ENCODE data around the gene HSF4.

Gene HSF4

DNA sequence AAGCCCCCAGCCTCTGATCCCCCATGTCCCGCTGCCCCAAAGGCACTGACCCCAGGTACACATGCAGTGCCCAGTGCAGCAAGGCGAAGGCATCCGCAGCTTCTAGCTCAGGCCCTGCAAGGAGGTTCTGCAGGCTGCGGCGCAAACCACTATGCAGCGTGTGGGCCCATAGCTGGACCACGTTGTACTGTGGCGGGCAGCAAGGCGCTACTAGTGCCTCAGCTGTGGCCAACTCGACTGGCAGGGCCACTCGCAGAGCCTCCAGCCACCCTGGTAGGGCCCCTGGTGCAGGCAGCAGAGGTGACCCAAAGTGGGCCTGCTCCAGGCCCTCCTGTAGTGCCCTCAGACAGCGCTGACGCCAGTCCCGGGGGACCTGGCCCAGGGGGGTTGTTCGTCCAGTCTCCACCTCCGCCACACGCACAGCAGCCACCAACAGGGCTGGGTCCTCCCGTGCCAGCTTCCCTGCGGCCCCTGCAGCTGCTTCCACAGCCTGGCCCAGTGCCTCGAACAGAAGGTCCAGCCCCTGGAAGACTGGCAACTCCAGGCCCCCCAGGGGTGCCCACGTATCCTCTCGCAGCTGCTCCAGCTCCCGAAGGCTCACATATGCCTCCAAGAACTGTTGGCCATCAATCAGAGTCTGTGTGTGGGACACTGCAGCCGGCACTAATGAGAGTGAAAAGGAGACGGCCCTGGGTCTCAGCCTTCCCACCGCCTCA, 22.8 kb downstream of the HSF4 start:
- DNase-seq, result no peak

DNA sequence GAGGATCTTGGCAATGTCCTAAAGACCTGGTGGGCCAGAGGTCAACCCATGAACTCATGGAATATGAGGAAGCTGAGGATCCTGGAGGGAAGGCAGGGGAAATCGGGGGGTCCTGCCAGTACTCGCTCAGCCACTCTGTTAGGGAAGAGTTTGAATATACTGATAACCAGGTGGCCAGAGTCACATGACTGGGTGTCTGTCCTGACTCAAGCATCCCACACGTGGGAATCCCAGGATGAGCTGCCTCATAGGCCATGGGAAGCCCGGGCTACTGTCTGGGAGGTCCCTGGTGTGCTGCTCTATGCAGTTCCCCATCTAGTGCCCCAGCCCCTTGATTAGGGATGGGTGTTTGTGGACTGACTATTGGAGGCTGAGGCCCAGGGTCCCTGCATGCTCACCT, 23.8 kb downstream of the HSF4 start:
- DNase-seq, result no peak

DNA sequence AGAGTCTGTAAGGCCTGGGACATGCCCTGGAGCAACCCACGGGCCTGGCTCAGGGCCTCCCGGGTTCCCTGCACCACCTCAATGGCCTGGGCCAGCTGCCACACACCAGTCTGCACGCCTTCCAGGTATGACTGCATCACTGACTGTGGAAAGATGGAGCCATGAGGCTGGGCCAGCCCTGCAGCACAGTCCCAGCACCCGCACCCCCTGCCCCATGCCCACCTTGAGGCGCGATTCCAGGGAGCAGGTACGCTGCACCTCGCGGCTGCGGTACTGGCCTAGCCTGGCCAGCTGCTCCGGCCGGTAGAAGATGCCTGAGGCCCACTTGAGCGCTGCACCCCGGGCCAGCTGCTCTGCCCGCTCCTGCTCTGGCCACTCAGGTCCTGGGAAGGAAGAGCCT, 24.3 kb downstream of the HSF4 start:
- DNase-seq, result no peak

DNA sequence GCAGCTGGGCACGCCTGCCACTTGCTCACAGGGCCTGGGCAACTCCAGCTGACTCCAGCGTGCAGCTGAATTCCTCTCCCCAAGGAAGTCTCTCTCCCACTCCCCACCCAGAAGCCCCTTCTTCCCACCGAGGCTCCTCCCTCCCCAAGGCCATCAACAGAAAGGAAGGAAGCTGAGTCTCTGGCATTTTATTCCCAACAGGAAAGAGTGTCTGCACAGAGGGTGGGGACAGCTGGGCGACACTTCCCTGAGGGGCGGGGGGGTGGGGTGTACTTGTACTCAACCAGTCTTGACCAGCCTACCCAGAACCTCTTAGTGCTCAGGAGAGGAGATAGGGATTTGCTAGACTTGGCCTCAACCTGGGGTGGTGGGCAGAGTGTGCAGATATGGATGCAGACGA, 25.5 kb downstream of the HSF4 start, which contains the start of gene EXOC3L1:
Gene EXOC3L1, minus strand, starts transcription at position 96 of the 400 bp plus-strand sequence. CDS start 460 bp downstream, outside the sequence.
- no peak for DNase-seq

DNA sequence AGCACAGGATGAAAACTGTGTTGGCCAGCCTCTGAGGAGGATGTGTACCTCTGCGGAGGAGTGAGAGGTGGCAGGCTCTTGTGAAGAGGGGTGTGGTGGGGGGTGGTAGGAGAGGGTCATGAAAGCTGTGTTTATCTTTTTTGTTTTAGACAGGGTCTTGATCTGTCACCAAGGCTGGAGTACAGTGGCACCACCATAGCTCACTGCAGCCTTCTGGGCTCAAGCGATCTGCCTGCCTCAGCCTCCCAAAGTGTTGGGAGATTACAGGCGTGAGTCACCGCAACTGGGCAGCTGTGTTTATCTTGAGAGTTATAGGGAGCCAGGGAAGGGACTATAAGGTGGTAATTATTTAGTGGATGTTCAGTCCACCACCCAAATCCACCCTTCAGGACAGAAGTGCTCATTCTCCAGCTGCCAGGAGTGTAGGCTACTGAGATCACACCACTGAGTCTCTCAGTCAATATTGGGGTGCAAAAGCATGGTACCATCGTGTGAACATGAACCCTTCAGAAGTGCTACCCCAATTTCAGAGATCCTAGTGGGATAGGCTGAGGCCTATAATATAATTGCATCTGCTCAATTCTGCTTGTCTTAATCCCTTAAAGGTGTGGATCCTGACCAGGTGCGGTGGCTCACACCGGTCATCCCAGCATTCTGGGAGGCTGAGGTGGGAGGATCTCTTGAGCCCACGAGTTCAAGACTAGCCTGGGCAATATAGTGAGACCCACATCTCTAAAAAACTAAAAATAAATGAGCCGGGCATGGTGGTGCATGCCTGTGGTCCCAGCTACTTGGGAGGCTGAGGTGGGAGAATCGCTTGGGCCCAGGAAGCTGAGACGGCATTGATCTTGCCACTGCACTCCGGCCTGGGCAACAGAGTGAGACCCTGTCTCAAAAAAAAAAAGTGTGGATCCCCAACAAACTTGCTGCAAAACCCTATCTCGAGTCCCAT, 26.2 kb downstream of the HSF4 start:
- no peak for DNase-seq

DNA sequence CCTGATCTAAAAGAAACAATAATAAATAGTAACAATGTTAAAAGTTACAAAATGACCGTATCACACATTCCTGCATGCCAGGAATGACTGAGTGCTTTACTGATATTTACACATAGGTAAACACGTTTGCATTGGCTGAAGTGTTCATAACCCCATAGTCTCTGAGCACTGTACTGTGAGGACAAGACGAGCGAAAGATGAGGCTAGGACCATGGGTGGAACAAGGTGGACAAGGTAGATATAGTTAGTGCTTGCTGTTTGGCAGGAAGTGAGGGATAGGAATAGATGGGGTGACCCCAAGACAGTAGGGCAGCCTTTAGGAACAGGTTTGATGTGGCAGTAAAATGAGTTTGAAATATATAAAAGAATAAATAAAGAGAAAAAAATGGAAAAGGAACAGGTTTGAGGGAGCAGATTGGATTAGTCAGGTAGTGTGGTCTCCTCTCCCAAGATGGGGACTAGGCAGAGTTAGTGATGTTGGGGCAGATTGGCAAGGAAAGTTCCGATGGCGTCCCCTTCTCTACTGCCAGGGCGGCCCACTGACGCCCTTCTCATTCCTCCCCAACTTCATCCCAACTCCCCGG, 27.0 kb downstream of the HSF4 start:
- no peak for DNase-seq

DNA sequence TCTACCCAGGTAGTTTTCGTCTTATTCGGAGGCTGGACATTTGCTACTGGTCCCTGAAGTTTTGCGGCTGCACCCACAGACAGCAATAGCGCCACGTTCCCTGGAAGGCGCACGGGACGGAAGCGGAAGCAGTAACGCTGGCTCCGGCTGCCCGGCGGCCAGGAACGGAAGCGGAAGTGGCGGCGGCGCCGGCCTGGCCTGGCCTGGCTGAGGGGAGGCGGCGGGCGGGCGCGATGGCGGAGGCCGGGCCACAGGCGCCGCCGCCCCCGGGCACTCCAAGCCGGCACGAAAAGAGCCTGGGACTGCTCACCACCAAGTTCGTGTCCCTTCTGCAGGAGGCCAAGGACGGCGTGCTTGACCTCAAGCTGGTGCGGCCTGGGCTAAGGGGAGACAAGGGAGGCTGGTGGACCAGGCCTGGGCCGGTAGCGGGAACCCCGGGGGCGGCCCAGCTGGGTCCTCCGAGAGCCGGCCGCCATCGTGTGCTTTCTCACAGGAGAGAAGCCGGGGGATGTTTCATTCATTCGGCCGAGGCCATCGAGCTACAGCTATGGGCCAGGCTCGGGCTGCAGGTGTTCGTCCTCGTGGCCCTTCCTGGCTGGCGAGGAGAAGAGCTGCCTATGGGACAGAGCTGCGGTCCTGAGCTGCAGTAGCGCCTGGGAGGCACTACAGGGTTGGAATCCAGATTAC, 27.6 kb downstream of the HSF4 start, which contains the start of gene E2F4:
Gene E2F4, plus strand, starts transcription at position 161 of the 687 bp plus-strand sequence. Its CDS starts 73 bp downstream, at position 234.
- peak; percentile 71 to 72 for DNase-seq

DNA sequence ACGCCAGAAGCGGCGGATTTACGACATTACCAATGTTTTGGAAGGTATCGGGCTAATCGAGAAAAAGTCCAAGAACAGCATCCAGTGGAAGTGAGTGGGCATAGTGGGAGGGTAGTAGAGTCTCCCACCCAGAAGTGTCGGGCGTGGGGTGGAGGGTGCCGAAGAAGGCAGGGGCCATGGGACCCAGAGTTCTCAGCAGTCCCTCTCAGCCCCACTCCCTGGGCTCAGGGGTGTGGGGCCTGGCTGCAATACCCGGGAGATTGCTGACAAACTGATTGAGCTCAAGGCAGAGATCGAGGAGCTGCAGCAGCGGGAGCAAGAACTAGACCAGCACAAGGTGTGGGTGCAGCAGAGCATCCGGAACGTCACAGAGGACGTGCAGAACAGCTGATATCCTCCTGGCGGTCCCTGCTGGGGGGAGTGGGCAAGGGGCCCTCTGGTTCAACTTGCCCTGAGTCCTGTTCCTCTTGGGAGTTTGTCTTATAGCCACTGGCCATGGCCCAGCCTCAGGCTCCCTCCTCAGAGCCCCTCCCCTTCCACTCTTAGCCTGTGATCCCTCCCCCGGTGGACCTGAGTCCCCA, 28.3 kb downstream of the HSF4 start:
- DNase-seq, result no peak

DNA sequence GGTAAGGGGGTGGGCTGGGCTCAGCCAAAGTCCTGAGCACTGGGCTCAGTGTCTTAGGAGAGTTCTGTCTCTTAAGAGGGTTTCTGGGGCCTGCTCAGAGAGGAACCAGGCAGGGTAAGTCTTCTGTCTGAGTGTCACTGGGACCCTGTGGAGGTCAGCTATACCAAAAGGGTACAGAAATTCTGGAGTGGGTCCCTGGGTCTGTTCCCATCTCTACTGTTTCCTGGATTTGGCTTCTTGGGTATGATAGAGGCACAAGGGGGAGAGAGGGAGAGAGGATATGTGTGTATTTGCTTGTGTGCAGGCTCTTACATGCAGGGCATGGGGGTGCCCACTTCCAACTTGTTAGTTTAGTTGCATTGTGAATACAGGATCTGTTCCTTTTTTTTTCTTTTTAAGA, 29.0 kb downstream of the HSF4 start:
- DNase-seq, result no peak

DNA sequence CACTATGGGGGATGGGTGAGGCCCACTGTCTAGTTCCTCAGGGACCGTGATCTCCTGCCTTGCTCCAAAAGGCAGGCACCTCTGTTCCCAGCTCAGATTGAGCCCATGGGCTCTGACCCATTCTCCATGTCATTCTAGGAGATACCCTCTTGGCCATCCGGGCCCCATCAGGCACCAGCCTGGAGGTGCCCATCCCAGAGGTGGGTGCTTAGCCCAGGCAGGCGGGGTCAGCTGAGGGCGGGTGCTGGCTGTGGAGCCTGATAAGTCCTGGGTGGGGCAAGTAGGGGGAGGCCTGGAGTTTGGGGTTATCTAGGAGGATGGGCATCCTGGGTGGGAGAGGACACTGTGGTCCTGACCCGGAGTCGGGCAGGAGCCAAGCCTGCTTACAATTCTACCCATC, 29.7 kb downstream of the HSF4 start:
- DNase-seq, result no peak

DNA sequence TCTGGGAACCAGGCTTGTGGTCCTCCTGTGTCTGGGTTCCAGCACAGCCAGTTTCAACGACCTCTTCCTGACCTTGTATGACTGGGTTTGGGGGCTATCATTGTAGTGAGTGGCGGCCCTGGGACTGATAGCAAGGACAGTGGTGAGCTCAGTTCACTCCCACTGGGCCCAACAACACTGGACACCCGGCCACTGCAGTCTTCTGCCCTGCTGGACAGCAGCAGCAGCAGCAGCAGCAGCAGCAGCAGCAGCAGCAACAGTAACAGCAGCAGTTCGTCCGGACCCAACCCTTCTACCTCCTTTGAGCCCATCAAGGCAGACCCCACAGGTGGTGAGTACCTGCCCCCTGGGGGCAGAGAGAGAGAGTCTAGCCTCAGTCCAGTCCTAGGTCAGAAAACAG, 31.1 kb downstream of the HSF4 start:
- no peak for DNase-seq

DNA sequence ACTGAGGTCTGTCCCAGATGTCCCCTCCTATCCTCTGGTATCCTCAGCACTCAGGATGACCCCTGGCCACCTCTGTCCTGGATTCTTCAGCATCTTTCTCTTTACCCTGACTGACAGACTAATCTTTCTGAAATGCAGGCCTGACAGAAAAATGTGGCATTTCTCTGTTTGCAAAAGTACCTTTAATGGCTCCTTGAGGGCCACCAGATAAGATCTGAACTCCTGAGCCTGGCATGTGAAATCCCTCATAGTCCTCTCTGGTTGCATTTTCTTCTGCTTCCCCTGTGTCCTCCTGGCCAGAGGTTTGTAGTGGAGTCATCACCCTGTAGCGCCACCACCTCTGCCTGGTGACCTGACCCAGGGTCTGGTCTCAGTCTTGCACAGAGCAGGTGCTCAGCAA, 32.3 kb downstream of the HSF4 start:
- DNase-seq, result no peak

DNA sequence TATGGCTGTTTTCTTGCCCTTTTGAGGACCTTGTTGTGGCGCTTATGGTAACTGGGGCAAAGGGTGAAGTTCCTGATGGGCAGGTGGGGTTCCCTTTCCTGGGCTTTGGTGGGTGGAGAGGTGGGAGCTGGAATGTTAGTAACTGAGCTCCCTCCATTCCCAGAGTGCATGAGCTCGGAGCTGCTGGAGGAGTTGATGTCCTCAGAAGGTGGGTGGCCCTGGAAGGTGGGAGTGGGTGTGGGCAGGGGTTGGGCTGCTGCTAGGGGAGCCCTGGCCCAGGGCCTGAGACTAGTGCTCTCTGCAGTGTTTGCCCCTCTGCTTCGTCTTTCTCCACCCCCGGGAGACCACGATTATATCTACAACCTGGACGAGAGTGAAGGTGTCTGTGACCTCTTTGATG, 33.2 kb downstream of the HSF4 start:
- no peak for DNase-seq

DNA sequence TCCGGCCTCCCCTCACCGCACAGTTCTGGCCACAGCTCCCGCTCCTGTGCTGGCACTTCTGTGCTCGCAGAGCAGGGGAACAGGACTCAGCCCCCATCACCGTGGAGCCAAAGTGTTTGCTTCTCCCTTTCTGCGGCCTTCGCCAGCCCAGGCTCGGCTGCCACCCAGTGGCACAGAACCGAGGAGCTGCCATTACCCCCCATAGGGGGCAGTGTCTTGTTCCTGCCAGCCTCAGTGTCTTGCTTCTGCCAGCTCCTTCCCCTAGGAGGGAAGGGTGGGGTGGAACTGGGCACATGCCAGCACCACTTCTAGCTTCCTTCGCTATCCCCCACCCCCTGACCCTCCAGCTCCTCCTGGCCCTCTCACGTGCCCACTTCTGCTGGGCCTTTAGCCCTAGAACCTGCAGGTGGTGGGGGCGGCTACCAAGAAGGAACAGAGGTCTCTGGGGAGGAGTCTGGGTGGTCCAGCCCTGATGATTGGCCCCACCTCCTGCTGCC, 33.7 kb downstream of the HSF4 start:
- no peak for DNase-seq

DNA sequence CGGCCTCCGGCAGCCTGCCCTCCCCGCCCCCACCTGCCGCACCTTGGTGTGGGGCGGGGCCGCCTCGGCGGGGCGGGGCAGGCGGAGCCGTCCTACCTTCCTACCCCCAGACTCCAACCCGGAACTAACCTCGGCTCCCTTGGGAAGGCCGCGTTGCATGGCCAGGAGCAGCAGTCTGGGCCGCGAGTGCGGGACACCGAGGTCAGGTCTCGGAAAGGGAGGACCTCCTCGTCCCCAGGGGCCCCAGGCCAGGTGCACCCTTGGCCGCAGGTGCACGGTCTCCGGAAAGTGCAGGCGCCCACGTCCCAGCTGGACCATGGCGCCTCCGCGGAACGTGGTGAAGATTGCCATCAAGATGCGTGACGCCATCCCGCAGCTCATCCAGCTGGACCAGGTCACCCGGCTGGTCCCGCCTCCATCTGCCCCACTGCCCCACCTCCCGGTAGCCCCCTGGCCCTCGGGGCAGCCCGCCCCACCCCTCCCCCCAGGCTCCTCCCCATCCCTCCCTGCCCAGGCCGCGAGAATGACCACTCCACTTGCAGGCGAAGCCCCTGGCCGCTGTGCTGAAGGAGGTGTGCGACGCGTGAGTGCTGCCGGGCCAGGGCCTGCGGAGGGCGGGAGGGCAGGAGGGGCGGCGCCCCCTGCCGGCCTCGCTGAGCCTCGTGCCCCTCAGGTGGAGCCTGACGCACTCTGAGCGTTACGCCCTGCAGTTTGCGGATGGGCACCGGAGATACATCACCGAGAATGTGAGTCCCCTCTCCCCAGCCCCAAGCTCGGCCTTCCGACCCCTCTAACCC, 34.7 kb downstream of the HSF4 start, which contains the start of gene ELMO3:
Gene ELMO3, plus strand, starts transcription at position 121 of the 797 bp plus-strand sequence. Its CDS starts 196 bp downstream, at position 317.
- DNase-seq, result peak in 1 of 2 experiments; percentile 39

DNA sequence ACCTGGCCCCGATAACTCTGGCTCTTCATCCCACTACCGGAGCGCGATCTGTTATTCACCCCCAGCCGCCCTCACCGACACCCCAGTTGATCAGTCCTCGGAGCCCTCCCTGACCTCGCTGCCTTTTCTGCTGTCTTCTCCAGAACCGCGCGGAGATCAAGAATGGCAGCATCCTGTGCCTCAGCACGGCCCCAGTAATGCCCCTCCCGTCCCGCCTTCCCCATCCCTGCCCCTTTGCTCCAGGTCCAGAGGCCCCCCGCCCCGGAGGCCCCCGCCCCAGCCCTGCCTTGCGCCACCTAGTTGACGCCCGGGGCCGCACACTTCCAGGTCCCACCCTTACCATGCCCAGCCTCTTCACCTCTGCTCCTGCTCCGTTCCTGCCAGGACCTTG, 35.3 kb downstream of the HSF4 start:
- DNase-seq, result no peak

DNA sequence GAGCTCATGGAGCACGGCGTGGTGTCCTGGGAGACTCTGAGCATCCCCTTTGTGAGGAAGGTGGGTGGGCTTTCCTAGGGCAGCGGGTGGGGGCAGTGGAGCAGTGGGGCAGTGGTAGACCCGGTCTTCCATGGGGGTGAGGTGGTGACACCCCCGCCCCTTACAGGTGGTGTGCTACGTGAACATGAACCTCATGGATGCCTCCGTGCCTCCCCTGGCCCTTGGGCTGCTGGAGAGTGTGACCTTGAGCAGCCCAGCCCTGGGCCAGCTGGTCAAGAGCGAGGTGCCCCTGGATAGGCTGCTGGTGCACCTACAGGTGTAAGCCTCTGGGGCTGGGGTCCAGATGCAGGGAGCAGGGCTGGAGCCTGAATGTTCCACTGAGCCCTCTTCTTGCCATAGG, 35.9 kb downstream of the HSF4 start:
- DNase-seq, result no peak

DNA sequence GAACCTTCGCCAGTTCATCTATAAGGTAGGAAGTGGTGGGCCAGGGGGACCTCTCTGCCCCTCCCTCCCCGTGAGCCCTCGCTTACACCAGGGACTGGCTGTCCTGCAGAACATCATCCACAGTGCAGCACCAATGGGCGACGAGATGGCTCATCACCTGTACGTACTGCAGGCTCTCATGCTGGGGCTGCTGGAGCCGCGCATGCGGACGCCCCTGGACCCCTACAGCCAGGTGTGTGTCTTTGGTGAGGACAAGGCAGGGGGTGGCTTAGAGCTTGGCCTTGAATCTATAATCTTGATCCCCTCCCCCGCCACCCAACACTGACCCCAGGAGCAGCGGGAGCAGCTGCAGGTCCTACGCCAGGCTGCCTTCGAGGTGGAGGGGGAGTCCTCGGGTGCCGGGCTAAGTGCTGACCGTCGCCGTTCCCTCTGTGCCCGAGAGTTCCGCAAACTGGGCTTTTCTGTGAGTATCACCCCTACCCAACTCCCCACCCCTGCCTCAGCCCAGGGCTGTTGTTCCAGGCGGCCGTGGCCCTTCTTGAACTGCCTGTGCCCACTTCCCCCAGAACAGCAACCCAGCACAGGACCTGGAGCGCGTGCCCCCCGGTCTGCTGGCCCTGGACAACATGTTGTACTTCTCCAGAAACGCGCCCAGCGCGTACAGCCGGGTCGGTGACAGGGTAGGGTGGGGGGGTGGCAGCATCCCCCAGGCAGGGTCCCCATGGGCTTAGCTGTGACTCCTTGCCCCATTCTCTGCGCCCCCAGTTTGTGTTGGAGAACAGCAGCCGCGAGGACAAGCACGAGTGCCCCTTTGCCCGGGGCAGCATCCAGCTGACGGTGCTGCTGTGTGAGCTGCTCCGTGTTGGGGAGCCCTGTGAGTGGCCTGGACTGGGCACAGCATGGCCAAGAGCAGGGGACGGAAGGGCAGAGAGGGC, 37.1 kb downstream of the HSF4 start:
- DNase-seq, result no peak

DNA sequence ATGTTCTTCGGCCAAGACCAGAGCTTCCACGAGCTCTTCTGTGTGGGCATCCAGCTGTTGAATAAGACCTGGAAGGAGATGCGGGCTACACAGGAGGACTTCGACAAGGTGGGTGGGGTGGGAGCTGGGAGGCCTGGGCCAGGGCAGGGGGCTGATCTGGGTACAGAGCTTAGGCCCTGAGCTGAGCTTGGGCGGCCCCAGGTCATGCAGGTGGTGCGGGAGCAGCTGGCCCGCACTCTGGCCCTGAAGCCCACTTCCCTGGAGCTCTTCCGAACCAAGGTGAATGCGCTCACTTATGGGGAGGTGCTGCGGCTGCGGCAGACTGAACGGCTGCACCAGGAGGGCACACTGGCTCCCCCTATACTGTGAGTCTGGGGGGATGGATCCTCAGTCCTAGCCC, 37.9 kb downstream of the HSF4 start:
- DNase-seq, result no peak

DNA sequence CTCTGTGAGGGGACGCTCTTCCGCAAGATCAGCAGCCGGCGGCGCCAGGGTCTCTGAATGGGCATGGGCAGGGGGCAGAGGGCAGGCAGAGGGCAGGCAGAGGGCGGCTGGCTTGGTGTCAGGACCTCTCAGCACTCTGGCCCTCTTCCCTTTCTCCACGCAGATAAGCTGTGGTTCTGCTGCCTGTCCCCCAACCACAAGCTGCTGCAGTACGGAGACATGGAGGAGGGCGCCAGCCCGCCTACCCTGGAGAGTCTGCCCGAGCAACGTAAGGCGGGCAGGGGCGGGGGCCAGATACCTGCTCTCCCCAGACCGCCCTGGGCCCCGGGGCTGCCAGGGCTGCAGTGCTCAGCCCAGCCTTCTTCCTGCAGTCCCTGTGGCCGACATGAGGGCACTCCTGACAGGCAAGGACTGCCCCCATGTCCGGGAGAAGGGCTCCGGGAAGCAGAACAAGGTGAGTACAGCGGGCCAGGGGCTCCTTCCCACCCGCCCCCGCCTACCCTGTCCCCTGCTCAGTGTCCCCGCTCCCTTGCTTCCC, 38.5 kb downstream of the HSF4 start:
- DNase-seq, result no peak
